ENCODE data around the gene ST6GALNAC4.

The ST6GALNAC4 gene

DNA sequence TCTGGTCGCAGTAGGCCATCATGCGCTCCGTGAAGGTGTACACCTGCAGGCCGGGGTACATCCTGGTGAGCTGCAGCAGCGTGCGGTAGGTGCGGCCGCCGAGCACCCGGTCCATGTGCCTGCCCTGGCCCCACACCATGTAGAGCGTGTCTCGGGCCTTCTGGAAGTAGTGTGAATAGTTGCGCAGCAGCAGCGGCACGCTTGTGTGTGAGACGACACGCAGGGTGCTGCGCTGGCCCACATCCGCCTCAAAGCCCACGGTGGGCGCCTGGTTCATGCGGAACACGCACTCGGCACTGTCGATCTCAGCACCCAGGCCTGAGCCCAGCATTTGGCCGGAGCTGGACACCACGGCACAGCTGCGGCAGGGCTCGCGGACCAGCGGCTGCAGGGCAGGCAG, 4.5 kb downstream of the ST6GALNAC4 start:
- no peak for DNase-seq (ENCODE audit: low read depth)

DNA sequence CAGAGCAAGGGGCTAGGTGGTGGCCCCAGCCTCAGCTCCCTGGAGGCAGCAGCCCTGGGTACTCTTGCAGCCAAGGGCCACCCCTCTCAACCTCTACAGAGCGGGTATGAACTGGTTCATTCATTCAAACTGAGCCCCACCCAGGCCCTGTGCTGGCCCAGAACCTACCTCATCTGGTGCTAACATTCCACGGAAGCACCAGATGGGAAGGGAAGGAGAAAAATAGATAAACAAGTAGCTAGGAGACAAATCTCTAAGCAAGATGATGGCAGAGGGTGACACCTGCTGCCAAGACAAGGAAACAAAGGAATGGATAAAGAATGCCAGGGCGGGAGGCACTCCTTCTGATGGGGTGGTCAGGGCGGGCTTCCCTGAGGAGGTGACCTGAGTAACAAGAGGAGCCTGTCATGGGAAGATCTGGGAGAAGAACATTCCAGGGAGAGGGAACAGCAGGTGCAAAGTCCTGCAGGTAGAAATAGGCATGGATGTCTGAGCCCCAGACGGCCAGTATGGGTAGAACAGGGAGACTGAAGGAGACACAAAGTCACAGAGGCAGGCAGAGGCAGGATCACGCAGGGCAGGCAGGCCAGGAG, 6.1 kb downstream of the ST6GALNAC4 start:
- DNase-seq (ENCODE audit: low read depth) = no peak

DNA sequence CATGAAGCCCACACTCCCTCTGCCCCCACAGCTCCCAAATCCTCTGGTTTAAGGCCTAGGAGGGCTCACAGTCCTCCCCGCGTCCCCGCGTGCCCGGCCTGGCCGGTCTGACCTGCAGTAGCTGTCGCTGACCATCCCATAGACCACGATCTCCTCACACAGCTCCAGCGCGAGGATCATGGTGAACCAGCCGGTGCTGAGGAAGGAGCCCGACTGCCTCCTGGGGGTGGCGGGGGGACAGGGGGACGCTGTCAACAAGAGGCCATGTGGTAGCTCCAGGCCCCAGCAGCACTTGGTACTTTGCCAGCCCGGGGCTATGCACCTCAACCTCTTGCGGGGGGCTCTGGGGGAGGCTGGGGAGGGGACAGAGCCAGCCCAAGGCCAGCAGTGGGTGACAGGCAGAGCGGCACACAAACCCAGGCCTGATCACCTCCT, 7.0 kb downstream of the ST6GALNAC4 start:
- no peak for DNase-seq (ENCODE audit: low read depth)

DNA sequence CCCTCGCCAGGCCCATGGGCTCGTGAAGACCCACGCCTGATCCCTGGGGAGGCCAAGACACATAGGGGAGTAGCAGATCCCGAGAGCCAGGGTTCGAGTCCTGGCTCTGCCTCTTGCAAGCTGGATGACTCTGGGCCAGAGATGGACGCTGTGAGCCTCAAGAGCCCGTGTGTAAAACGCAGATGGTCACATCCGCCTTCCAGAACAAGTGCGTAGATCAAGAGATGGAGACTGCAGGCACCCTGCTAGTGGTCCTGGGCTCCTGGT, 8.2 kb downstream of the ST6GALNAC4 start:
- DNase-seq (ENCODE audit: low read depth) = no peak

DNA sequence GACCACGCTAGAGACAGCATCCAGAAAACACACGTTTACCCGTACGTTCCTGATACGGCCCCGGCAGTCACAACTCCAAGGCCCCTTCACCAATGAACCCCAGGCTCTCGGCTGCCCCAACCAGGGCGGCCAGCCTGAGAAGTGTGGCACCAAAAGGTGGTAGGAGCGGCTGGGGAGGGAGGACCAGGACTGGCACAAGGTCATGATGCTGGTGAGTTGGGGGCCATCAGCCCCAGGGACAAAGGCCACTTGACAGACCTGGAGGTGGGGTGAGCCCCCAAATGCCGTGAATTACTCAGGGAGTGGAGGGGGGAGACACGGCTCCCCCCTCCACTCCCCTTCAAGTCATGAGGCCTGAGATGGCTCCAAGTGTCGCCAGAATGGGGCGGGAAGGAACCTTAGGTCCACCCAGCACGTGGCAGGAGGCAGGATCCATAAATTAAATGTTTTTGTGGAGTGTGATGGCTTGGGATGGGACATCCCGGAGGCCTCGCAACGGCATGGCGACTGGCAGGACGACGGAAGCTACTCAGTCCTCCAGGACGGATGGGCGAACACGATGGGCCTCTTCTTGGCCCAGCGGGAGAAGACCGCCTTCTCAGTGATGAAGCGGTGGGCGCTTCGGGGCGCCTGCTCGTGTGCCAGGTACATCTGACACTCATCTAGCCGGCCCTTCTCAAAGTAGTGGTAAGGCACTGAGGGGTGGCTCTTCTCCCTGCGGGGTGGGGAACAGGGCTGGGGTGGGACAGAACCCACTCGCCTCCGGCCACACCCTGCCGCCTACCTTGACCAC, 8.8 kb downstream of the ST6GALNAC4 start:
- no peak for DNase-seq (ENCODE audit: low read depth)

DNA sequence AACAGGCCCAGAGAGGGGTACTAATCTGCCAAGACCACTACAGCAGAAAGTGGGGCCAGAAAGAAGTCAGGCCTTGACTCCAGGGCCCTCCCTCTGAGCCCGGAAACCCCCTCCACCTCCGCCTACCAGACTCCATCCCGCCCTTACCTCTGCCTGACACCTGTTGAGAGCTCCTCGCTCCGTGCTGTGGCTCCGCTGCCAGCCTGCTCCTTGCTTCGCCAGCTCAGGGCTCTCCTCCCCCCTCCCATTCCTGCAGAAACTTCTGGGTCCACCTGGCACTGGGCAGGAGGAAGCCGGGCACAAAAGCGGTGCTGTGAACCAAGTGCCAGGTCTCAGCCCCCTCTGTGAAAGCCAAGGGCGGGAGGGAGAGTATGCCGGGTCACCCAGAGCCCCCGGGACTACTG, 11.1 kb downstream of the ST6GALNAC4 start:
- DNase-seq (ENCODE audit: low read depth) = no peak

DNA sequence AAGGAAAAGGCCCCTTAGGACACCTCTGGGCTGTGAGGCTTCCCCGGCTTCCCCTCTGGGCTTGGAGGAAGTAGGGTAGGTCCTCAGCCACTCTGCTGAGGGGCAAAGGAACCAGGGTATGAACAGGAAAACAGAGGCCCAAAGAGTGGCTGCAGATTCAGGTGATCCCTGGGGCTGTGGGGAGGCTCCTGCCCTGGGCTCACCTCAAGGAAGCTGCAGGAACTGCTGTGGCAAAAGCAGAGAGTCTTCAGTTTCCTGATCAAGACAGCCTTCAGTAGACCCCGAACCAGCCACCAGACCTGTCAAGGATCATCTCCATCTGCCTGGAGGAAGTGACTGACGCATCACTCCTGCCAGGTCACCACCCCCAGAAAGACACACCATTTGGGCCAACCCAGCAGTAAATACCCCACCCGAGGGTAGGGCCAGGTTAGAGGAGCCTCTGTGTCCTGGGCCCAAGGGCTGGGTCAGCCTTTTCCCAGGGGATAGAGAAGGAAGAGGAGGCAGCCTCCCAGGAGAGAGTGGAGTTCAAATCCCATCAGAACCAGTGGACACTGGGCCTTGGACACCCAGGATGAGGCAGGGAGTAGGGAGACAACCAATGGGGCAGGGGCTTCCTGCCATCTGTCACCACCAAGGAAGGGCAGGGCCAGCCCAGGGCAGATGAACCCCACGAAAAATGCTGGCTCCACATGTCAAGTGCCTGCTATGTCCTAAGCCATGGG, 11.7 kb downstream of the ST6GALNAC4 start:
- DNase-seq (ENCODE audit: low read depth) = no peak

DNA sequence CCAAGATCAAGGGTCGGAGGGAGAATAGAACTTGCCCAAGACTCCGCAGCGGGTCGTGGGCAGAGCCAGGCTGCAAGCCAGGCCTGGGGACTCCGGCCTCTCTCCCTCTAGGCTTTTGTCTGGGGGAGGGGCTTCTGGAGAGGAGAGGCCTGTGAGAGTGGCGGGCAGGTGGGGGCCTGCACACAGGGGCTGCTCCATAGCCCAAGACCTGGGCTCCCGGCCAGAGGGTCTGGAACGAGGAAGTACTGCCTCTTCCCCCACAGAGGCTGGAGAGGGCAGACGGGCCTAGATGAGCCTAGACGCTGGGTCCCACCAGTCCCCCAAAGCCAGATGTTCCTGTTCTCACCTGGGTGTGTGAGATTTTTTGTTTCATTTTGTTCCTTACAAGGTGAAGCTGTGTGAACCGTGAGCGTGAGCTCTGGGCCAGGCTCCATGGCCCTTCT, 12.3 kb downstream of the ST6GALNAC4 start:
- DNase-seq (ENCODE audit: low read depth) = no peak

DNA sequence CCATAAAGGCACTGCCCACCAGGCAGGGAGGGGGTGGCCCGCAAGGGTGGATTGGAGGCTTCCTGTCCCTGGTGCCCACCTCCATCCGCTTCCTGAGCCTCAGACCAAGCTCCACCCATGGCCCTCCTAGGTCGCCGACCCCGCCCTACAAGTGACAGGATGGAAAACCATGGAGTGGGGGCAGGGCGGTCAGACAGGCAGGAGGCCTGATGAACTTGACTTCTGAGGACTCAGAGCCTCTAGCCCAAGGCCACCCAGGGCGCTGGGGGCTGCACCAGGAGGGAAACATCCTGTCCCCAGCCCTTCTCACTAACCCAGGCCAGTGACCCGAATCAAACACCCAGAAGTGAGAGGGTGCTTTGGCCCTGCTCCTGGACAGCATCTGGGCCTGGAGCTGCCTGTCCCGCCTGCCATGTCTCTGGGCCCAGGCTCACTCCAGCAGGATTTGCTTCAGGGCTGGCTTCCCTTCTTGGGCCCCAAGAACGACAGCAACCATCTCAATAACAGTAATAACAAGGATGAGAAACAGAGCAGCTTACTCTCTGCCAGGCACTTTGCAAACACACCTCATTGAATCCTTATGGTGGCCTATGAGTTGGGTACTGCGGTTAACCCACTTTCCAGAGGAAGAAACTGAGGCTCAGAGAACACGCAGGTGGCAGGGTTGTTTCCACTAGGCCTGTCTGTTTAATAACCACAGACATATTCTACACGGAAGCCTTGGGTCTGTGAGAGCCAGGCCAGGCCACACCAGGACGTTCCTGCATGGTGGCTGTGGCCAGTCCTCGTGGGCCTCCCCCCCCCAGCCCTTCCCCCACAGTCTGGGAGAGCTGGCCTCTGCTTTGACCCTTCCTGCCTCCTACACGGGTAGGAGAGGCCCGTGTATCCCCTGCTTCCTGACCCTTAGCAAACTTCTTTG, 13.0 kb downstream of the ST6GALNAC4 start:
- DNase-seq (ENCODE audit: low read depth) = peak; percentile 79

DNA sequence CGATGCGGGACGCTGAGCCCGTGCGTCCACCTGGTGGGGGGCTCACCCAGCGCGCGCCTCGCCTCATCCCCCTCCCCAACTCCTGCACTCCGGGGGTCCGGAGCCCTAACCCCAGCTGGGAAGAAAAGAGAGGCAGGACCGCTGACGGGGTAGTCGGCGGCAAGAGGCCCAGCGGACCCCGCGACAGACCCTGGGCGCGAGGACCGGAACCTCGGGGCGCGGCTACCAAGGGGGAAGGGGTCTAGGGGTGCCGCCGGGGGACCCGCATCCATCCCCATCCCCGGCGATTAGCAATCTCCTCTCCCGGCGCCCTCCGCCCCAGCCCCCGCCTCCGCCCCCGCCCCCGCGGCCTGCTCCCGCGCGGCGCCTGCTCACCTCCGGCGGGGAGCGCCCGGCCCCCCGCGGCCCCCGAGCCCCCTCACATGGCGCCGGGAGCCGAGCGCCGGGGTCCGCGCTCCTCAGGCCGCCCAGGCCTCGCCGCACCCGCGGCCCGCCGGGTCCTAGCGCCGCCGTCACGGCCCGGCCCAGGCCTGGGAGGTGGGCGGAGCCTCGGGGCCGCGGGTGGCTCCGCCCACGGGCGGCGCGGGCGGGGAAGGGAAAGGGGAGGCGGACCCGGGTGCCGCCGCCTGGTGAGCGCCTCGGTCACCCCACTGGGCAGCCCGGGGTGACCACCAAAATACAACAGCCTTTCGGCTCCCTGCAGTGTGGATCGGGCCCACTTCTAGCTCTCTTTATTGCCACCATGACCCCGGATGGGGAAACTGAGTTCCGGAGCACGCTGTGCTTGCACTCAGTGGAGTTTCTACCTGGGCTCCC, 17.5 kb downstream of the ST6GALNAC4 start, which contains the start of gene ST6GALNAC6:
ST6GALNAC6 (minus strand) TSS at position 476 of the 816 bp plus-strand sequence. CDS start 1,622 bp downstream, outside the sequence.
- DNase-seq (ENCODE audit: low read depth) = peak; percentile 81

DNA sequence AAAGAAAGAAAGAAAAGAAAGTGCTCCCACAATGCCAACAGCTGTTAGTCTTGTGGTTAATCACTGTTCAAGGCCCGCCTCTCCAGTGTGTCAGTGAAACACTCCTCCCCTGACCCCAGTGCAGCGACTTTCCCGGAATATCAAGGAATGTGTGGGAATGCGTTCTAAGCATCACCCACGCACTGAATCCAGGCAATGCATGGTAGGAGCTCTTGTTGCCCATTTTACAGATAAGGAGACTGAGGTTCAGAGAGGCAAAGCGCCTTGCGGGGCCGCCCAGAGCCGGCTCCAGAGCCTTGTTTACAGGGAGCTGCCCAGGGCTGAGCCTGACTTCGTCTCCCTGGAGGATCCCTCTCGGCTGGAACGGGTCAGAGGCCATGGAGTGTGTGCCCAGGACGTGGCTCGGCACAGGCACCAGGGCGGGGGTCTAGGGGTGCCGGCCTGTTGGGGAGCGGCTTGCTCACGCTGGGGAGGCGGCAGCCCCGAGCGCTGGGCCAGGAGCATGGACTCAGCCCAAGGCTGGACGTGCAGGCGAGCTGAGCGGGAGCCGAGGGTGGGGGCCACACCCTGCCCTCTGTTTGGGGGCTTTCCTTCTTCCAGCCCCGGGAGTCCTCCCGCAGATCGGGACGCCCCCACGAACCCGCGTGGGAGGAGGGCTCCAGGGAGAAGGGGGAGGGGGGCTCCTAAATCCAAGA, 18.3 kb downstream of the ST6GALNAC4 start:
- no peak for DNase-seq (ENCODE audit: low read depth)

DNA sequence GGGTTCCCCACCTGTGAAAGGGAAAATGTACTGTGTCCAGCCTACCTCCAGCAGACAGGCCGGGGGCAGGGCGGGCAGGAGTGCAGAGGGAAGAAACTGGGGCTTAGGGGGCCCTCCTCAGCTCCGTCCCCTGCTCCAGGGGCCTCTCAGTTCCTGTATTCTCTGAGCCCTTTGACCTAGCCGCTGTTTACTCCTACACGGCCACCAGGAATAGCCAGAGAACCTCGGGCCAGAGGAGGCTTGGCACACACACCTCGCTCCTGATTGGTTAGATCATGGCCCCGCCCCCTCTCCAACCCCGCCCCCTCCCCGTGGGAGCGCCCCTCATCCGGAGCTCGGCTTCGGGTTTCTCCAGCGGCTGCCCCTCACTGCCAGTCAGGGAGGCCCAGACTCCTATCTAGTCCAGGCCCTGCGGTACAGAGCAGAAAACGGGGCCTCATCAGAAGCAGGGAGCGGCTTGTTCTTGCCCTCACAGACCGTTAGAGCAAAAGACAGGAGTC, 19.6 kb downstream of the ST6GALNAC4 start:
- DNase-seq (ENCODE audit: low read depth) = no peak

DNA sequence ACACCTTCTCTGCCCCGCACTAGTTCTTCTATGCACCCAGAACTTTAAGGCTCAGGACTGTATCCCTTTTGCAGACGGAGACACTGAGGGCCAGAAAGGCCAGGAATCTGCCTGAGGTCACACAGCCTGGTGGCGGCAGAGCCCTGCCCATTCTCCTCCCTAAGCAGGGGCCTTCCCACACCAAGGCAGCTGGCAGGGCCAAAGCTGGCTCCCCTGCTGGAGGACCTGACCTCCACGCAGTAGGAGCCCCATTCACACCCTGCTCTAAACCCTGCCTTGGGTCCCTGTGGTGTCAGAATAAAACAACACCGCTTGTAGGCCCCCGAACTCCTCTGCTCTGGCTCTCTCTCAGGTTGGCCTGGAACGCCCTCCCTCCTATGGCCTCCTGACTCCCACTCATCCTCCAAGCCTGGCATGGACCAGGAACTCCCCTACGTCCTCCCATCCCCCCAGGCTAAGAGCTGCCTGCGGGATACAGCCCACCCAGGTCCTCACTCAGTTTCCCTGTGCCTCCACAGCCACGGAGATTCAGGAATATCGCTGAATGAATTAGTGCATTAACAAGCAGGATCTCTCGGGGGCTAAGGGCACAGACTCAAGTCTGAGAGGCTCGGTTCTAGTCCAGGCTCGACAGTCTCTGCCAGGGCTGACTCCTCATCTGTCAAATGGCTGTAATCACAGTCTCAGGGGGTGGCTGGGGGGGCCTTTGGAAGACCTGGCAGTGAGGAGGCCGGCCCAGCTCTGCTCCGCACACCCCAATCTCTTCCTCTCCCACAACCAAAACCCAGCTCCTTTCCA, 20.2 kb downstream of the ST6GALNAC4 start:
- DNase-seq (ENCODE audit: low read depth) = no peak

DNA sequence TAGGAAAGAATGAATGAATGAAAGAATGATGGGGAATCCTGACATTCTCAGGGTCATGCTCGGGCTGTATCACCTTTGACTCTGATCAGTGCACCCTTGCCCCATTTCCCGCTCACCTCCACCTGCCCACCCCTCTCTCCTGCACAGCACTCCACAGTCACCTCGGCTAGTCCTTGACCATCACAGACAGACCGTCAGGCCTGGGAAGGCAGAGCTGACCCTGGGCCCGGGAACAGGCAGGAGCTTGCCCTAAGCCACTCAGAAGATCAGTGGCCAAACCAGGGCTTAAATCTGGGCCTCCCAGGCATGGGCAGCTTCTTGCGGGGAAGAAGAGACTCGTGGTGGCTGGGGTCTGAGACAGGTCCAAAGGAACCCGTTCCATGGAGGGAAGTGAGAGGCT, 21.0 kb downstream of the ST6GALNAC4 start:
- DNase-seq (ENCODE audit: low read depth) = no peak

DNA sequence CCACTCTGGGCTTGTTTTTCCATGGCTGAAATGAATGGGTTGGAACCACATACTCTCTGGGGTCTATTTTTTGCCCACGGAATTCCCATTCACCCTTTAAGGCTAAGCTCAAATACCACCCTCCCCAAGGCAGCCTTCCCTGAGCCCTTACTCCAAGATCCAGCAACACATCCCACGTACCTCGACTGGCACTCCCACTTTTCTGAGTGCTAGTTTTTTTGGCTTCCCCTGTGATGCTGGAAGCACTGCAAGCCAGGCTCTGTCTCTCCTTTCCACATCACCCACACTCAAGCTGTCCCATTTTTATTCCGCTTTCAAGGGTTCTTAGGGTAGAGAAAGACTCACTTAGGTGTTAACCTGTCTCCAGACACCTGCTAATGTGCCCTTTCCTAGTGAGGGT, 23.4 kb downstream of the ST6GALNAC4 start:
- DNase-seq (ENCODE audit: low read depth) = no peak

DNA sequence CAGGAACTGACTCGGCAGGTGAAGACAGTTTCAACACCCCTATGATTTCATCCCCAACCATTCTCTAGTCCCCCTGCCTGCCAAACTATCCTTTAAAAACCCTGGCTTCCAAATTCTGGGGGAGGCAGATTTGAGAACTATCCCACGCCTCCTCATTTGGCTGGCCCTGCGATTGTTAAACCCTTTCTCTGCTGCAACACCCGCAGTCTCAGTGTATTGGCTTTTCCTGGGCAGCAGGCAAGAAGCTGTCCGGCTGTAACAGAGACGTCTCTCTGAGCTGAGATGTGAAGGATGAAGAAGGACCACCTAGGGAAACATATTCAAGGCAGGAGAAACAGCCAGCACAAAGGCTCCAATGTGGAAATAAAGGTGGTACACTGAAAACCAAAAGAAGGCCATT, 24.0 kb downstream of the ST6GALNAC4 start:
- no peak for DNase-seq (ENCODE audit: low read depth)

DNA sequence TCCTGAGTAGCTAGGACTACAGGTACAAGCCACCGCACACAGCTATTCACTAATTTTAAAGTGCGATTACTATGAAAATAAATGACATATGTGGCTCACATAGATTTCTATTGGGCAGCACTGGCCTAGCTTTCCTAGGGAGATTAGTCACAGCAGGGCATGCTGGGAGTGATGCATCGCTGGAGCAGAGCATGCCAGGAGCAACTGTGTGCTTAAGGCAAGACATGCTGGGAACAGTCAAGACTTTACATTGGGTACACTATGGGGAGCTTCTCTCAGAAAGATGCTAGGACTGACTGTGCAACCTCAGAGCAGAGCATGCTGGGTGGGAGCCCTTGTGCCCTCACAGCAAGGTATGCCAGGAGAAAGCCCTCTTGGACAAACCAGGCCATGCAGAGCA, 26.8 kb downstream of the ST6GALNAC4 start:
- DNase-seq (ENCODE audit: low read depth) = no peak

DNA sequence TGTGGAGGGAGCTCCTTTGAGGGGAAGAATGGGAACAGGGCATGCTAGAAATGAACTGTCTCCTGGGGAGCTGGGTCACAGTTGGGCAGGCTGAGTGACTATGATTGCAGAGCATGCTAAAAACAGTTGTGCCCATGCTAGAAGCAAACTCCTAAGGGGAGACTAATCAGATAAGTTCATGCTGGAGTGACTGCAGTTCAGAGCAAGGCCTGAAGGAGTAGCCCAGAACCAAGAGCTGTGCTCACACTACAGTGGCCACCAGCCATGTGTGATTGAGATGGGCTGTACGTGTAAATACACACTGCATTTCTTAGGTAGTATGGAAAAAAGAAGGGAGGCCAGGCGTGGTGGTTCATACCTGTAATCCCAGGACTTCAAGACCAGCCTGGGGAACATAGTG, 29.0 kb downstream of the ST6GALNAC4 start:
- no peak for DNase-seq (ENCODE audit: low read depth)

DNA sequence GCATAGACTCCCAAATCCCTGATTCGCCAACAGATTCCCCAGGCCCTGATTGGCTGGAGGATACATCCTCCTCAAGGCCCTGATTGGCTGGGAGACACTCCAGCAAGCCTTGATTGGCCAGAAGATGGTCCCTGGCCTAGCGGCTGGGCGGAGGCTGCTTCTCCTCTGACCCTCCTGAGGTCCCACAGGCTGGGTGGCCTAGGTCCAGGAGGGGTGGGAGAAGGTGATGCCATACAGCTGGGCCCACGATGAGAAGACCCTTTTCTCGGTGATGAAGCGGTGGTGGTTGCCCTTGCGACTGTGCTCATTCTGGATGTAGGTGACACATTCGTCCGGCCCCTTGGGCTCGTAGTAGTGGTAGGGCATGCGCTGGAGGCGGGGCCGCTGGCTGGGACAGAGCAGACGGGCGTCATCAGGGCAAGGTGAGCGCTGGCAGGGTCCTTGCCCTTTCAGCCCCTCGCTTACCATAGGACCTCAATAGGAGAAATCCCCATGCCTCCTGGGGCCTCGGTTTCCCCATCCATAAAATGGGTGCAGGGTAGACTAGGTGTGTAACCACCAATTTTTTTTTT, 30.4 kb downstream of the ST6GALNAC4 start:
- no peak for DNase-seq (ENCODE audit: low read depth)

Data from activated T-cell treated with anti-CD3 and anti-CD28 coated beads for 48 hours (primary cell).